ENCODE measurements around the gene CCDC83. TPM values are rescaled to one million over a fixed set of nuclear protein-coding genes. Genes with fewer than 3 reads are reported as not detected.
A peak's percentile ranks its signal among the peaks of the same experiment; 100 is the strongest.
"Not testable (repeated sequence)": the region's sequence is repeated elsewhere in the genome, so short reads cannot be mapped to it uniquely, and the experiment has no call there.

CCDC83 gene
- polyA plus RNA-seq, 3 donors, result 0.28 TPM; not detected in 2

- DNase-seq, result peak; percentile 46
Measured at GRCh38 chr11:85886089-85887056, 31.2 kb downstream of the CCDC83 start.

GRCh38 chr11:85889108-85889507 lies 33.9 kb downstream of the CCDC83 start:
- no peak for DNase-seq

- DNase-seq, result no peak
Measured at GRCh38 chr11:85889676-85890579, 34.7 kb downstream of the CCDC83 start.

GRCh38 chr11:85893395-85893794 lies 38.2 kb downstream of the CCDC83 start:
- no peak for DNase-seq

GRCh38 chr11:85896876-85897275 lies 41.7 kb downstream of the CCDC83 start:
- DNase-seq, result no peak

GRCh38 chr11:85898456-85898855 lies 43.3 kb downstream of the CCDC83 start:
- no peak for DNase-seq

- no peak for DNase-seq
Measured at GRCh38 chr11:85902353-85902752, 47.2 kb downstream of the CCDC83 start.

- no peak for DNase-seq
Measured at GRCh38 chr11:85903406-85903805, 48.2 kb downstream of the CCDC83 start.

- DNase-seq, result no peak
Measured at GRCh38 chr11:85903811-85904210, 48.6 kb downstream of the CCDC83 start.

GRCh38 chr11:85912414-85912813 lies 57.2 kb downstream of the CCDC83 start:
- DNase-seq, result no peak

- no peak for DNase-seq
Measured at GRCh38 chr11:85913513-85913912, 58.3 kb downstream of the CCDC83 start.

- DNase-seq, result no peak
Measured at GRCh38 chr11:85914425-85914824, 59.2 kb downstream of the CCDC83 start.

- DNase-seq, result no peak
Measured at GRCh38 chr11:85918910-85919794, 64.0 kb downstream of the CCDC83 start.

- no peak for DNase-seq
Measured at GRCh38 chr11:85922367-85922766, 67.2 kb downstream of the CCDC83 start.

GRCh38 chr11:85923455-85923854 lies 68.3 kb downstream of the CCDC83 start:
- no peak for DNase-seq

- DNase-seq, result not testable (repeated sequence)
Measured at GRCh38 chr11:85926653-85927214, 71.6 kb downstream of the CCDC83 start.

- no peak for DNase-seq
Measured at GRCh38 chr11:85930879-85931366, 75.7 kb downstream of the CCDC83 start.

- DNase-seq, result no peak
Measured at GRCh38 chr11:85934596-85935169, 79.5 kb downstream of the CCDC83 start.

- DNase-seq, result no peak
Measured at GRCh38 chr11:85935751-85936150, 80.6 kb downstream of the CCDC83 start.

- DNase-seq, result no peak
Measured at GRCh38 chr11:85937835-85938234, 82.7 kb downstream of the CCDC83 start.
